ENCODE data around the gene FAT1. TPM values are rescaled to one million over a fixed set of nuclear protein-coding genes. Genes with fewer than 3 reads are reported as not detected.
A peak's percentile ranks its signal among the peaks of the same experiment; 100 is the strongest.

Gene FAT1
- total RNA-seq, 1 experiment from 2014 or later, result 78.0 TPM

- in situ Hi-C loops (cut with HindIII; ENCODE audit: low pct_unique_long_range_greater_than_20kb, low sequenced_read_pairs), result no loop called here
- no peak for DNase-seq (ENCODE audit: low read depth, low spot score)
Measured at GRCh38 chr4:186617921-186618320, 105.7 kb downstream of the FAT1 start.

- DNase-seq (ENCODE audit: low read depth, low spot score), result no peak
- in situ Hi-C loops (cut with HindIII; ENCODE audit: low pct_unique_long_range_greater_than_20kb, low sequenced_read_pairs), result no loop called here
Measured at GRCh38 chr4:186607490-186607889, 116.2 kb downstream of the FAT1 start.

GRCh38 chr4:186606591-186606992 lies 117.1 kb downstream of the FAT1 start:
- in situ Hi-C loops (cut with HindIII; ENCODE audit: low pct_unique_long_range_greater_than_20kb, low sequenced_read_pairs), result no loop called here
- DNase-seq (ENCODE audit: low read depth, low spot score), result no peak

GRCh38 chr4:186605261-186605865 lies 118.3 kb downstream of the FAT1 start:
- DNase-seq (ENCODE audit: low read depth, low spot score), result no peak
- in situ Hi-C loops (cut with HindIII; ENCODE audit: low pct_unique_long_range_greater_than_20kb, low sequenced_read_pairs), result no loop called here

- no peak for DNase-seq (ENCODE audit: low read depth, low spot score)
- in situ Hi-C loops (cut with HindIII; ENCODE audit: low pct_unique_long_range_greater_than_20kb, low sequenced_read_pairs), result no loop called here
Measured at GRCh38 chr4:186604124-186604807, 119.4 kb downstream of the FAT1 start.

- DNase-seq (ENCODE audit: low read depth, low spot score), result no peak
- in situ Hi-C loops (cut with HindIII; ENCODE audit: low pct_unique_long_range_greater_than_20kb, low sequenced_read_pairs), result no loop called here
Measured at GRCh38 chr4:186602978-186603377, 120.7 kb downstream of the FAT1 start.

GRCh38 chr4:186599483-186599882 lies 124.2 kb downstream of the FAT1 start:
- no peak for DNase-seq (ENCODE audit: low read depth, low spot score)
- in situ Hi-C loops (cut with HindIII; ENCODE audit: low pct_unique_long_range_greater_than_20kb, low sequenced_read_pairs), result no loop called here

GRCh38 chr4:186598686-186599085 lies 125.0 kb downstream of the FAT1 start:
- in situ Hi-C loops (cut with HindIII; ENCODE audit: low pct_unique_long_range_greater_than_20kb, low sequenced_read_pairs), result no loop called here
- DNase-seq (ENCODE audit: low read depth, low spot score), result no peak

- in situ Hi-C loops (cut with HindIII; ENCODE audit: low pct_unique_long_range_greater_than_20kb, low sequenced_read_pairs), result no loop called here
Measured at GRCh38 chr4:186596850-186597390, 126.7 kb downstream of the FAT1 start.

GRCh38 chr4:186596346-186596745 lies 127.3 kb downstream of the FAT1 start:
- in situ Hi-C loops (cut with HindIII; ENCODE audit: low pct_unique_long_range_greater_than_20kb, low sequenced_read_pairs), result no loop called here
- DNase-seq (ENCODE audit: low read depth, low spot score), result no peak

More at GRCh38 chr4:186596850-186597390, 126.7 kb downstream of the FAT1 start:
- no peak for DNase-seq (ENCODE audit: low read depth, low spot score)

- DNase-seq (ENCODE audit: low read depth, low spot score), result no peak
- in situ Hi-C loops (cut with HindIII; ENCODE audit: low pct_unique_long_range_greater_than_20kb, low sequenced_read_pairs), result no loop called here
Measured at GRCh38 chr4:186593587-186593973, 130.1 kb downstream of the FAT1 start.

- in situ Hi-C loops (cut with HindIII; ENCODE audit: low pct_unique_long_range_greater_than_20kb, low sequenced_read_pairs), result no loop called here
Measured at GRCh38 chr4:186592966-186593586, 130.6 kb downstream of the FAT1 start.

GRCh38 chr4:186592445-186592844 lies 131.2 kb downstream of the FAT1 start:
- in situ Hi-C loops (cut with HindIII; ENCODE audit: low pct_unique_long_range_greater_than_20kb, low sequenced_read_pairs), result no loop called here
- no peak for DNase-seq (ENCODE audit: low read depth, low spot score)

More at GRCh38 chr4:186592966-186593586, 130.6 kb downstream of the FAT1 start:
- DNase-seq (ENCODE audit: low read depth, low spot score), result no peak

GRCh38 chr4:186591651-186592050 lies 132.0 kb downstream of the FAT1 start:
- DNase-seq (ENCODE audit: low read depth, low spot score), result no peak
- in situ Hi-C loops (cut with HindIII; ENCODE audit: low pct_unique_long_range_greater_than_20kb, low sequenced_read_pairs), result no loop called here

GRCh38 chr4:186588503-186588902 lies 135.2 kb downstream of the FAT1 start:
- in situ Hi-C loops (cut with HindIII; ENCODE audit: low pct_unique_long_range_greater_than_20kb, low sequenced_read_pairs), result no loop called here
- DNase-seq (ENCODE audit: low read depth, low spot score), result no peak

- in situ Hi-C loops (cut with HindIII; ENCODE audit: low pct_unique_long_range_greater_than_20kb, low sequenced_read_pairs), result no loop called here
- peak; percentile 63 for DNase-seq (ENCODE audit: low read depth, low spot score)
Measured at GRCh38 chr4:186587416-186588018, 136.1 kb downstream of the FAT1 start.

- no peak for DNase-seq (ENCODE audit: low read depth, low spot score)
- in situ Hi-C loops (cut with HindIII; ENCODE audit: low pct_unique_long_range_greater_than_20kb, low sequenced_read_pairs), result no loop called here
Measured at GRCh38 chr4:186586205-186586604, 137.5 kb downstream of the FAT1 start.

- no peak for DNase-seq (ENCODE audit: low read depth, low spot score)
- in situ Hi-C loops (cut with HindIII; ENCODE audit: low pct_unique_long_range_greater_than_20kb, low sequenced_read_pairs), result no loop called here
Measured at GRCh38 chr4:186584912-186585311, 138.7 kb downstream of the FAT1 start.
